ENCODE measurements around the gene ADD3.

Gene ADD3, protein sequence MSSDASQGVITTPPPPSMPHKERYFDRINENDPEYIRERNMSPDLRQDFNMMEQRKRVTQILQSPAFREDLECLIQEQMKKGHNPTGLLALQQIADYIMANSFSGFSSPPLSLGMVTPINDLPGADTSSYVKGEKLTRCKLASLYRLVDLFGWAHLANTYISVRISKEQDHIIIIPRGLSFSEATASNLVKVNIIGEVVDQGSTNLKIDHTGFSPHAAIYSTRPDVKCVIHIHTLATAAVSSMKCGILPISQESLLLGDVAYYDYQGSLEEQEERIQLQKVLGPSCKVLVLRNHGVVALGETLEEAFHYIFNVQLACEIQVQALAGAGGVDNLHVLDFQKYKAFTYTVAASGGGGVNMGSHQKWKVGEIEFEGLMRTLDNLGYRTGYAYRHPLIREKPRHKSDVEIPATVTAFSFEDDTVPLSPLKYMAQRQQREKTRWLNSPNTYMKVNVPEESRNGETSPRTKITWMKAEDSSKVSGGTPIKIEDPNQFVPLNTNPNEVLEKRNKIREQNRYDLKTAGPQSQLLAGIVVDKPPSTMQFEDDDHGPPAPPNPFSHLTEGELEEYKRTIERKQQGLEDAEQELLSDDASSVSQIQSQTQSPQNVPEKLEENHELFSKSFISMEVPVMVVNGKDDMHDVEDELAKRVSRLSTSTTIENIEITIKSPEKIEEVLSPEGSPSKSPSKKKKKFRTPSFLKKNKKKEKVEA

DNA sequence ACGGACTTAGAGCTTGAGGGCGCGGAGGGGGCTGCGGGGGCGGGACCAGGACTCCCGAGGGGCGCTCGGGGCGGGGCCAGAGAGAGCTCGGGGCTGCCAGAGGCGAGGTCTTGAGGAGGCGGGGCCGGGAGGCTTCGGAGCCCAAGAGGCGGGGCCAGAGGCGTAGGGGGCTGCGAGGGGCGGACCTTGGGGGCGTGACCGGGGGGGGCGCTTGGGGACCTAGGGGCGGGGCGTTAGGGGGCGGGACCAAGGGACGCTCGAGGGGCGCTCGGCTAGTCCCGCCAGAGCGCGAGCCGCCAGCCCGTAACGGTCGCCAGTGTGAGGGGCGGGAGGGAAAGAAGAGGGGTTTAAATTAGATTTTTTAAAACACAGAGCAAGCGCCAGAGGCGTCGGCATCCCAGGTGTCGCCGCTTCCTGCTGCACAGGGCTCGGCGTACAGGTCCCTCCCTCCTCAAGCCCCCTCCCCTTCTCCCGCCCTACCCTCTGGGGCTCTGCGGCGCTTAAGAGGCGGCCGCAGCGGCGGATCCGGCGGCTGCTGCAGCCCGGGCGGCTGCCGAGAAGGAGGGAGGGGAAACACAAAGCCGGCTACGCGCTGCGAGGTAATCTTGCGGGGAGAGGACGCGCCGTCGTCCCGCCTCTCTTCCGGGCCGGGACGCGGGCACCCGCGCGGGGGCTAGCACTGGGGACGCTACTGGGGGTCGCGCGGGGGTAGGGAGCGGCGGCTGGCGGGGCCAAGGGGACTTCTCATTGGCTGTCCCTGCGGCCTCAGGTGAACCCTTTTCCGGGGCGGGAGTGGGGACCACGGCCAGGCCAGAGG, at the start of gene ADD3:
Gene ADD3 (plus strand): TSS at position 284 of the 817 bp plus-strand sequence. CDS start 92,670 bp downstream, outside the sequence.
- peak; percentile 56 for DNase-seq

DNA sequence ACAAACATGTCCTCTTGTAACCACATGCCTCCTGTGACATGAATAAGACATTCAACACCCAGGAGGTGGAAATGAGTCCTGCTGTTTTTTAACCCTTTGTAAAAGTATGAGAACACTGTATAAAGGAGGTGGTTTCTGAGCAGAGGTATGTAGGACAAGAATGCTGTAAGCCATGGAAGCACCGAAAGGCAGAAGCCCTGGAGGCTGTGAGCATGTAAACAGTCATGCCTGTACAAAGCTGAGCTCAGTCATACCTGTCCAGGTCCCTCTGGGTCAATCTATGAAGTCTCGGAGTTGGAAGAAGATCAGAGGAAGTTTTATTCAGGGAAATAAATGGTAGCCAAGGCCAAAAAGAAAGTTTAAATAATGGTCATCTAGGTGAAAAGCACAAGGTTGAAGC, 49.7 kb upstream of the ADD3 start:
- no peak for DNase-seq

DNA sequence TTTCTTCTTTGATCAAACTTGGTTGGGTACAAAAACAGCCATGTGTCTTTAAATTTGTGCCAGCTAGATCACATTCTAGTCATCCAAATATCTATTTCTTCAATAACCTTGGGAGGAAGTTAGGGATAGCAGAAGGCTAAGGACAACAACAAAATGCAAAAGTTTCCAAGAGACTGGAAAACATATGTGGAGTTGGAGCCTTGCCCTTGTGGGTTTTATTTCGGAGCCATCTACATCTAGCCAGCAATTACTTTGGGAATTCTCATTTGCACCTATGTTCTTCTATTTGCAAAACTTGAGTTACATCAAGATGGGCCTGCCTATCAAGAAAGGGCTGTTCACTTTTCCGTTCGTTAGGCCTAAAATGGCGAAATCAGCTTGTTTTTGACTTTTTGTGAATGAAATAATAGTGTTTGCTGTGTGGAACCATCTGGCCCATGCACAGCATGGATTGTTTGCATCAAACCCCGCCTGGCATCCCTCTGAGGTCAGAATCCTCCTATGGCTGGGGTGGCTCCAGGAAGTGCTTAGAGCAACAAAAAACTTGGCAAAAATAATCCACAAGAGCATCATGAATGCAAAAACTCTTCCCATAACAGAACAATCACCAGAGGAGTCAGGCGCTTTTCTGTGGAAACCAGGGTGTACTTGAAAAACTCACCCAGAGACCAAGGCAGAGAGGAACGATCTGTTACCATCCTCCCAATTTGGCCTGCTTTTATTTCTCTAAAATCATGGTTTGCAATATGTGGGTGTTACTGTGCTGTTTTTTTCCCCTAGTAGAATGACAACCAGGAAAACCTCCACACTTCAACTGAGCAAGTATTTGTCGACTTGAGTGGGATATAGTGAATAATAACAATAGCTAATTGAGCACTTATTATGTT, 48.3 kb upstream of the ADD3 start:
- no peak for DNase-seq

DNA sequence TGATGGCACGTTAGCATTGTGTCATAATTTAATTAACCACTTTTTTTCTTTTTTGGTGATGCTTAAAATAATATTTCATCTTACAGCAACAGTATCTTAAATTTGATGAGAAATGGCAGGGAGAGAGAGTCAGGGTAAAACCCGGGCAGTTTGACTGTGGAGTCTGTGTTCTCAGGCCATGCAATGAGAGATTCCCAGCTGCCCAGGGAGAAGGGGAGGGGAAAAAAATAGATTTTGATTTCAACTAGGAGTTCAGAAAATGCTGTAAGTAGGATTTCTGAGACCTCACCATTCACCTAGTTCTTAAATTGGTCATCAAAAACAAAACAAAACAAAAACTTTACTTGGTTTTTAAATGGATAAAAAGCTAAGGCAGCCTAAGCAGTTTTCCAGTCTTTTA, 47.1 kb upstream of the ADD3 start:
- no peak for DNase-seq

DNA sequence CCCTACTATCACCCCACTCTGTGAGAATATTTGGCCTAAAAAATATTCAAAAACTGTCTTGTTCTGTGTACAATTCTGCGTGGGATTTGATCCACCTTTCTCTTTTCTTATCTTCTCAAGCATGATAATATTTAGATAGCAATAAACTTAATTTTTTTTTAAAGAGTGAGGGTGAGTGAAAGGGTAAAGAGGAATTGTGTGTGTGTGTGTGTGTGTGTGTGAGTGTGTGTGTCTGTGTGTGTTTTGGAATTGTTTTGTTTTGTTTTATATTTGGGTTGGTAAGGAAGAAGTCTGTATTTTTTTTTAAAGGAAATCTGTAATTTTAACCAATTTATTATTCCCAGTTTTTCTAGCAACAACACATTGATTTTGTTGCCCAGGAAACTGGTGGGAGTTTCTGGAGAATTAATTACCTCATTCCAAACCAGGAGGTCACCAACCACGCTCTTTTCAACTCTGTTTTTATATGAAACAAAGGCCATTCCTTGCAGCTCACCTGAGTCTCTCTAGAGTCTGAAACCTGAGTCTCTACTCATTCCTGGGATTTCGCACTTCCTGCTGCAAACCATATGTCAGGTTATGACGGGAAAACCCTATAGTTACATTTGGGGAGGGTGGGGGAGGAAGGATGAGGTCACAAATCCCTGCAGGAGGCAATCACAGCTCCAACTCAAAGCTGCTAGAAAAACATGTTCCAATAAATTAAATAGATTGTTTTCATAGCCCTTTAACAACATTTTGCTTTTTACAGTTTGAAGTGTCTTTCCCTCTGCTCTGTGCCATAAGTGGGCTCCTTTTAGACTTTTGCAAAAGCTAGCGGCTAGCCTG, 46.4 kb upstream of the ADD3 start:
- DNase-seq = peak; percentile 15

DNA sequence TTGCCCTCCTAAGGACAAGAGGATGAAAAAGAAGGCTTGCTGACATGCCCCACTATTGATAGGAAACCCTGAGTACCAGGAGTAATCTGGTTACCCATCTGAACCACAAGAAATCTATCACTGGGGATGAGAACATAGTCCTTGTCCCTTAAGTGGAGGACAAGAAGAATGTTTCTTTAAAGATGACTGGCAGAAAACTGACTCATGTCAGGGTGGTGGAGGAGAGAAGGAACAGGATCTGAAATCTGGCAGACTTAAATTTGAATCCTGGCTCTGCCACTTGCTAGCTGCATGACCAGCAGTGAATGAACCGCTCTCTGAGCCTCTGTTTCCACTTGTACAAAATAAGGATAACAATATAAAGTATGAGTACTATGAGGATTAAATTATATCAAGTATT, 45.5 kb upstream of the ADD3 start:
- DNase-seq = no peak

DNA sequence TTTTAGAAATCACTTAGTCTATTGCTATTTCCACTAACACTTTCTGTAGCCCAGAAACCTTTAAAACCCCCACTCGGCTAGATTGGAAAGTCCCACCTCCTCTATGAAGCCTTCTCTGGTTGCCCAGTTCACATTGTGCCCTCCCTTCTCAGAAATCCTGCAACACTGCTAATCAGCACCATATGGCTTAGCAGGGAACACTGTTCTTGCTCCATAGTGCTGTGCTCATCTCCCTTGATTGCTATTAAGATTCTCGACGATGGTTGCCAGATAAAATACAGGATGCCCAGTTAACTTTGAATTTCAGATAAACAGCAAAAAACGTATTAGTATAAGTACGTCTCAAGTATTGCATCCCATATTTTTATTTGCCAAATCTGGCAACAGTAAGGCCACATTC, 44.3 kb upstream of the ADD3 start:
- no peak for DNase-seq

DNA sequence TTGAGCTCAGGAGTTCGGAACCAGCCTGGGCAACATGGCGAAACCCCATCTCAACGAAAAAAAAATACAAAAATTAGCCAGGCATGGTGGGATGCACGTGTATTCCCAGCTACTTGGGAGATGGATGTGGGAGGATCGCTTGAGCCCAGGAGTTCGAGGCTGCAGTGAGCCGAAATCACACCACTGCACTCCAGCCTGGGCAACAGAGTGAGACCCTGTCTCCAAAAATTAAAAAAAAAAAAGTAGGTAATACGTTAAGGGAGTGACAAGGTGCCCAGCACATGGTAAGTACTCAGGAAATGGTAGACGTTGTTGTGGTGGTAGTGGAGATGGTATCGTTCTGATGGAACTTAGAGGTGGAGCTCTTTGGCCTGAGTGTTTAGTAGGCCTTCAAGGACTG, 43.5 kb upstream of the ADD3 start:
- DNase-seq = no peak

DNA sequence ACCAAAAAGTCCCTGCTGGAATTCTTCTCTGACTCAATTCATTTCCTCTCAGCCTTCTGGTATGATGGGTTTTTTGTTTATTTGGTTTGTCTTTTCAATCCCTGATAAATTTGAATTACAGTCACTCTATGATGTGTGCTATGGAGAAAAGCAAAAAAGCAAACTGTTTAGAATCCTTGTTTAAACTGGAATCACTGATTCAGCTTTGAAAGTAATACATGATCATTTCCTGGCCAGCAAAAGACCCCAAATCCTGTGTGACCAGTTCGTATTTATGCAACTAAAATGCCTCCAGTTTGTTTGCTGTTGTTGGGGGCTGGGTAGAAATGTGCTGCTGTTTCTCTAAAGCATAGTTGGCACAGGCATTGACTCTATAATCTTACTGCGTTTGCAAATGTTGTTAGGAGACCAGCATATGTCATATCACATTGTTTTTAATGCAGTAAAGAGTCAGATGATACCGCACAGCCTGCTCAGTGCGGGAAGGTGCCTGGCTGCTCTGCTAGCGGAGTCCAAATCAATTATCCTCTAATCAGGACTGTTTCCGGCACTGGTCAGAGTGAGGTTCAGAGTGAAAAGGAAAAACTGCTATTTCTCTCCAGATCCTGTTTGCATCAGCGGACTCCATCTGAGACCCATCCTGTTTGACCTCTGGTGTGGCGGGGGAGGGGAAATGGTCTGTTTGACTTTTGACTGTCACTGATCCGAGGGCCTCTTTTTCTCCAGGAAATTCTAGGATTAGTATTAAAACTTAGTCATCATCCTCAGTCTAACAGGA, 40.6 kb upstream of the ADD3 start:
- DNase-seq = no peak

DNA sequence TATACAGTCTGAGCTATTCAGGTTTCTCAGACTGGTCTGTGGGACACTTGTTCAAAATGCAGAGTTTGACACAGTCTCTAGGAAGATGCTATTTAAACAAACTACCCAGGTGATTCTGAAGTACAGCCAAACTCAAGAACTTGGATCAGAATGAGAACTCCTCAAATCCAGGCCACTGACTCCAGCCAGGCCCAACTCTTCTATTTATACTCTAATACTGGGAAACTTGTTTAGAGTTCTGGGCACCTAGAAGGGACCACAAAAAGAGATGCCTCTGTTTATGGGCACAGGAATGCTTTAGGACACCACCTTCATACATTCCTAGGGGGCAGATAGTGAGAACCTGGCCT, 40.1 kb upstream of the ADD3 start:
- DNase-seq = no peak

DNA sequence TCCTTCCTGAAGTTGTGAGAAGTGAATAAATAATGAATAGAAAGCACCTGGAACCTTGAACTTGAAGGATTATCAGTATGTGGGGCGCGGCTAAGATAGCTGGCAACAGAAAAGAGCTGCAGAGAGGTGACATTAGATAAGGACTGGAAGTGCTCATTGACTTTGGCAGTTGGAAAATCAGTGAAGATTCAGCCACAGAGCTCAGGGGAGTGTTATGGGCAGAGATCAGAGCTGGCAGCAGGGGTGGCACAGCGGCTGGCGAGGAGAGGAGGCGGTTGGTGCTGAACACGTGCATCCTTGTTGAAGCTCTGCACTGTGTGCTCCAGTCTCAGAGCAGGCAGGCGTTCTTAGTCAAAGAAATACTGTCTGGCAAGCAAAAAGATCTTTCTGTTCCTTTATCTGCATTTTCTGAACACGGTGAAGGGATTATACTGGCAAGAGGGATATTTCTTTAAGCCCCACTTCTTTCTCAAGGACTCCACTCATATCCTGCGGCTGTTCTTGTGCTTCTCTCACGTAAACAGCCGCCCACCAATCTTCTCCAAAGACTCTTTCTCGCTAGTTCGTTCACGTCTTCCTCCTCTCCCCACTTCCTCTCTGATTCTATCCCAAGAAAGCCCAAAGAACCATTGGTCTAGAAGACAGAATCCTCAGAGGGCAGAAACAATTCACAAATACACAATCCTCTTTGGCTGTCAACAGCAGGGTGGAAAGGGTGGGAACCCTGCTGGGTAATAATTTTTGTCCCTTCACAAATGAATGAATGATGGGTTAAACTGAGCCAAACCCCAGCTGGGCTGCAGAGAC, 38.6 kb upstream of the ADD3 start:
- no peak for DNase-seq

DNA sequence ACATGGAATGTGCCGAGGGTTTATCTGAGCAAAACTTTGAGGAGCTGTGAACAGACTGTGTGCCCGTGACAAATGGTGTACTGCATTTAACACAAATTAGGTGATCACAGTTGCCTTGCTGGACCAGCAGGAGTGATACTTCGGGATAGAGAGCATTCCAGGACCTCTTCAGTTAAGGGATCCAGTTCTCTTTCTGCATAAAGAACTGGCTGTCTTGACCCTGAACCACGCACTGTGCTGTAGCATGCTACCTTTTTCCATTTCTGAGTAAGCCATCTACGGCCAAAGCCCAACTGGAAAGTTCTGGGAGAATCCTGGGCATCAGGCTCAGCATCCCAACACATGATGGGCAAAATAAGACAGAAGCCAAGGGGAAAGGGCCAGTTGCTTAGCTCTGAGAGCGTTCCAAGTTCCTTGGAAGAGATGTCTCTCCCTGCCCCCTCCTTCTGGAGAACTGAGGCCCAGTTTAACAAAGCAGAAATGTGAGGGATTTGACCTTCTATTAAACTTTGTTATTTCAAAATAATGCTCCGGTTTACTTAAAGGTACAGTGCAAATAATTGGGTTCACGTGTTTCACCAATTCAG, 37.9 kb upstream of the ADD3 start:
- no peak for DNase-seq

DNA sequence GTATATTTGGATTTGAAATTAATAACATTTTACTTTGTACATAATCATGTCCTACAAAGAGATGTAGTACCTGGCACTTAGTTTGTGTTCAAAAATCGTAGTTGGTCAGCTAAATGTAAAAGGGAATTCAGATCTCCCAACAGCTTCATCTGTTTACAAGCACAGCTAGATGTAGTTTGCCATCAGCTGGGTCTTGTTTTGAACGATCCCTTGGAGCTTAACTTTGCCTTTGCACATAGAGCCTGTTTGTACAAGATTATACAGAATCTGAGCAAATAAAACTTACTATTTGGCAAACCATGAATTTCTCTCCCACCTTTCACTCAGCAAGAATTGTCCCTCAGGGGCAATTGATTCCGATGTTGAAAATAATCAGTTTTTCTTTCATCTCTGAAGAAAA, 36.1 kb upstream of the ADD3 start:
- no peak for DNase-seq

DNA sequence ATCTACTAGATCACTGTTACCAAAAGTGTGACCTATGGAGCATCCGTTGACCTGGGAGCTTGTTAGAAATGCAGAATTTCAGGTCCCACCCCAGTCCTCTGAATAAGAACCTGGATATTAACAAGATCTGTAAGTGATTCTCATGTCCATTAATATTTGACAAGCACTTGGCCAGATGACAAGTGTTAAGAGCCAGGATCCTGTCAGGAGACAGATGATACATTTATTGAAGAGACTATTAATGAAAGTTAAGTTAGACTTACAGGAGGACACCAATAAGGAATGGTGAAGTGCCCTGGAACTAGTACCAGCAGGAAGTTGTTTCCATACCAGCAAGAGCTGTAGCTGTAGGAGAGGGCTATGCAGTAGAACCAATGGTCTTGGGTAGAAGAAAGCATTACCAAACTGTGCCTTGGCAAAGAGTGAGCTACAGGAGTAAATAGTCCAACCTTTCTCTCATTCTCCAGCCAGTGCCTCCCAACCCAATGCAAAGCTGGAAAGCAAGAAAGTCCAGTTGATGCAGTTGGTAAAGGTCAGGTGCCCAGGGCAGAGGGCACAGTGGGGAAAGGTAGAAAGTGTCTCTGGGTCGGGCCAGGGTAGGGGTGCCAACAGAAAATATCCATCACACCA, 35.3 kb upstream of the ADD3 start:
- no peak for DNase-seq

DNA sequence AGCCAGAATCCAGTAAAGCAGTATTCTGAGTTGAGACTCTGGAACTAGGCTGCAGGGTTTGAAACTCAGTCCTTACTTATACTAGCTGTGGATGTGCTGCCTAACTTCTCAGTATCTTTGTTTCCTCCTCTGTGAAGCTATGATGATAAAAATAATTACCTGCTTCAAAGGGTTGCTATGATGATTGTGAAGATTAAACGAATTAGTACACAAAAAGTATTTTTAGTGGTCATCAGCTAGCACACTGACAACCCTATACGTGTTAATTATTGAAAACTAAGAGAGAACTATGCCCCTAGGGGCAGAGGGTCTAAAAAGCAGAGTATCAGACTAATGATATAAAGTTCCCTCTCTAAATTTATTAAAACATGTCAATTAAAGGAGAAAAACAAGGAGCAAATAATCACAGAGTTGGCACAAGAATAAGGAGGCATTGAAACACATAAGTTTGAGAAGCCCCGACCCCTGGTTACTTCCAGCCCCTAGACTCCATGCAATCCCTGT, 34.4 kb upstream of the ADD3 start:
- no peak for DNase-seq

DNA sequence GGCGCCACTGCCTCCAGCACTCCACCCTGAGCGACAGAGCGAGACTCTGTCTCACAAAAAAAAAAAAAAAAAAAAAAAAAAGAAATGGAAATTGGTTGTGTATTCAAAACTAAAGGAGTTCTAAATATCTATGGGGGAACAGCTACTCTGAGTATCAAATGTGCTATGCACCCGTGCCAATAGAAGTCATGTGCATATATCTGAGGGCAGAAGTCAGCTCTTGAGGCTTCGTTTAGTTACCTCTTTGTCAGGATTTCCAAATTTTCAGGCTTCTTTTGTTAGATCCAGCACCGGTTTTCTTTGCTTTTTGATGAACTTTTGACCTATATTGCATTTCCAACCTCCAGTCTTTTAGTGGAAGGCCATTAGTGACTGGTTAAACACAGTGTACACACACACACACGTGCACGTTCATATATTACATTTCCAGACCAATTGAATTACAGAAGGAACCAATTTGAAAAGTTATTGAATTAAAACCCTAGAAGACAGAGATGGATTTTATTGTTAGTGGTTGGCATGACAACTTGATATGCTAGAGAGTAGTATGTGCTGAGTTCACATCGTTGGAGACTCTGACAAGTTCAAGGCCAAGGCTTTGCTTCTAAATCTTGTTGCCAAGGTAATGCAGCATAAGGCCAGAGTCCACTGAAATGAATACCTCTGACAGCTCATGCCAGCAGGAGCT, 33.1 kb upstream of the ADD3 start:
- DNase-seq = peak; percentile 9

DNA sequence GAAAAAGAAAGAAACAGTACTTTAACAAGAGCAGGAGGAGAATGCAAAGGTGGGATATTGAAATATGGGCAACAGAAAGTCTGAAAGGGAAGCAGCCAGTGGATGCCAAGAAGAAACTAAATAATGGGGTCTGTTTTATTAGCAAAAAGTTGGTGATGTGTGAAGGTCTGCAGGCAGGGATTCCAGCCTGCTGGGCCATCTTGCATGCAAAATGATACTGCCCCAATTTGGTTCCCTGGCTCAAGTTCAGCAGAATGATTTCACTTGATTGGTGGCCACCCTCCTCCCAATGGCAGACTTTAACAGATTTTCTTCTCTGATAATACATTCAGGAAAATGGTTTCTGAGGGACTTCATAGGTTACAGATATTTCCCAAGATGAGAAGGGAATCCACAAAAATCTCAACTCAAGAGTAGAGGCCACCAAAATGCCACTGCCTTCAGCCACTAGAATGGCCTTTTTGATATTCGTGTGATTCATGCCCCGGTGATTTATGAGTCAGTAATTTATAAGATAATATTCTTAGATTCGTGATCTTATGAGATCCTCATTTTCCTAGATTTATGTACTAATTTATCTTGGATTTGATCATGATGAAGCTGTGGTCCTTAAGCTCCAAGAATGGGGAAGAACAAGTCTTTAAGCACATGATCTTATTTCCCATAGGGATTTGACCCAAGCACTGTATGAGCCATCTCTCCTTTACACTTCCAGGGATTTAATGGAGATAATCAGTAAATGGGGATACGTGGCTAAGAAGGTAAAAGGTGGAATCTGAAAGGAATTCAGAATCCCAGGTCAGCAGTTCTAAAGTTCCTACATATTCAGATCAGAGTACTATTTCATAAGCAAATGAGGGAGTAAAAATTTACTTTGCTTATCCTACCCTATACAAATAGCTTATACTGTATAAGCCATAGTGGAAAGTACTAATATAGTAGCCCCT, 32.3 kb upstream of the ADD3 start:
- DNase-seq = no peak
